GM19395 (cell line): ENCODE results near the gene CCDC110.
"Not testable (repeated sequence)": the region's sequence is repeated elsewhere in the genome, so short reads cannot be mapped to it uniquely, and the experiment has no call there.

Source experiments
- ATAC-seq: cut with Tn5 transposase; IDR thresholded peaks from one replicate; pipeline ENCODE4 v1.9.1; 2021; ENCODE audit warnings: mild to moderate bottlenecking, moderate library complexity; ENCODE audit not compliant: unreplicated experiment

Gene CCDC110

GRCh38 chr4:185471235-185472102 is at the start of gene CCDC110:
TSS of gene CCDC110 (minus strand) at chr4:185471733. CDS start at chr4:185471683, 50 bp downstream.
- ATAC-seq, result peak; percentile 82

- no peak for ATAC-seq
Measured at GRCh38 chr4:185520119-185520518, 48.6 kb upstream of the CCDC110 start.

GRCh38 chr4:185518494-185518893 is 47.0 kb upstream of the CCDC110 start:
- no peak for ATAC-seq

- ATAC-seq, result no peak
Measured at GRCh38 chr4:185518069-185518468, 46.5 kb upstream of the CCDC110 start.

- no peak for ATAC-seq
Measured at GRCh38 chr4:185515248-185515647, 43.7 kb upstream of the CCDC110 start.

GRCh38 chr4:185514182-185514697 is 42.7 kb upstream of the CCDC110 start:
- no peak for ATAC-seq

- no peak for ATAC-seq
Measured at GRCh38 chr4:185513489-185514181, 42.1 kb upstream of the CCDC110 start.

GRCh38 chr4:185512516-185512915 is 41.0 kb upstream of the CCDC110 start:
- no peak for ATAC-seq

- ATAC-seq, result not testable (repeated sequence)
Measured at GRCh38 chr4:185511243-185511642, 39.7 kb upstream of the CCDC110 start.

GRCh38 chr4:185510806-185511205 is 39.3 kb upstream of the CCDC110 start:
- no peak for ATAC-seq

GRCh38 chr4:185508181-185508580 is 36.6 kb upstream of the CCDC110 start:
- ATAC-seq, result no peak

GRCh38 chr4:185506422-185506821 is 34.9 kb upstream of the CCDC110 start:
- ATAC-seq, result no peak

GRCh38 chr4:185504098-185505047 is 32.8 kb upstream of the CCDC110 start:
- no peak for ATAC-seq

GRCh38 chr4:185502386-185502785 is 30.9 kb upstream of the CCDC110 start:
- no peak for ATAC-seq

GRCh38 chr4:185500576-185500975 is 29.0 kb upstream of the CCDC110 start:
- no peak for ATAC-seq

GRCh38 chr4:185500035-185500434 is 28.5 kb upstream of the CCDC110 start:
- no peak for ATAC-seq

GRCh38 chr4:185488650-185489049 is 17.1 kb upstream of the CCDC110 start:
- ATAC-seq, result no peak

GRCh38 chr4:185481401-185481800 is 9.9 kb upstream of the CCDC110 start:
- ATAC-seq, result no peak

GRCh38 chr4:185480016-185480732 is 8.6 kb upstream of the CCDC110 start:
- ATAC-seq, result peak; percentile 27

- ATAC-seq, result peak; percentile 97
Measured at GRCh38 chr4:185479507-185479971, 8.0 kb upstream of the CCDC110 start.
